GM18526 (cell line): ENCODE results near the gene DNAH7.

Source experiments
- POLR2A ChIP-seq: IDR thresholded peaks from 3 replicates; pipeline ENCODE4 v1.6.1; 2011; ENCODE audit not compliant: insufficient read length; ENCODE audit errors: extremely low read depth

DNAH7 gene

DNA sequence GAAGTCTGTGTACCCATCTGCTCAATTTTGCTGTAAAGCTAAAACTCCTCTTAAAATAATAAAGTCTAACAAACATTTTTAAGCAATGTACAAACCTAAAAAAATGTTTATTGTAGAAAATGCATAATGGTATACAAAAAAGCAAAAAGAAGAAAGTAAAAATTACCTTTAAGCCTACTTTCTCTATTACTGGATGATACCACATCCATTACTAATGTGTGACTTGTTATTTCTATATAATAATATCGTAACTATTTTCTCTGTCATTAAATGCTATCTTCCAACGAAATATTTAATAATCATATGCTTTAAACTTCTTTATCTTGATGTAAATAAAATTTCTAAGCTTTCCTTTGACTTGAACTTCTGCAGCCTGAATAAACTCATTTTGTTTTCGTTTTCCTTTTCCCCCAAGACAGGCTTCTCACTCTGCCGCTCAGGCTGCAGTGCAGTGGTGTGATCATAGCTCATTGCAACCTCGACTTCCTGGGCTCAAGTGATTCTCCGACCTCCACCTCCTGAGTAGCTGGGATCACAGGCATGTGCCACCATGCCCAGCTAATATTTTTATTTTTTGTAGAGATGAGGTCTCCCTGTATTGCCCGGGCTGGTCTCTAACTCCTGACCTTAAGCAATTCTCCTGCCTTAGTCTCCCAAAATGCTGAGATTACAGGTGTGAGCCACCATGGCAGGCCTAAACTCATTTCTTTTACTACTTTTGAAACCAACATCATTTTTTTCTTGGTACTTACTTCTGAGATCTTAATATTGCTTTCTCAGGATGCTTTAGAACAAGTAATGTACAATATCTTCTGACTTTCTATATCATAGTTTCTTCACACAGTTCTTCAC lies 18.1 kb upstream of the DNAH7 start:
- TF ChIP-seq POLR2A, result no peak

DNA sequence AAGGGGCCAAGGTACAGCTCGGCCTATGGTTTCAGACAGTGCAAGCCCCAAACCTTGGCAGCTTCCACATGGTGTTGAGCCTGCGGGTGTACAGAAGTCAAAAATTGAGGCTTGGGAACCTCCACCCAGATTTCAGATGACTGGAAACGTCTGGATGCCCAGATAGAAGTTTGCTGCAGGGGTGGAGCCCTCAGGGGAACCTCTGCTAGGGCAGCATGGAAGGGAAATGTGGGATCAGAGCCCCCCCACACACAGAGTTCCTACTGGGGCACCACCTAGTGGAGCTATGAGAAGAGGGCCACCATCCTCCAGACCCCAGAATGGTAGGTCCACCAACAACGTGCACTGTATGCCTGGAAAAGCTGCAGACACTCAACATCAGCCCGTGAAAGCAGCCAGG lies 15.0 kb upstream of the DNAH7 start:
- TF ChIP-seq POLR2A, result no peak

- TF ChIP-seq POLR2A, result no peak
Observed at GRCh38 chr2:196080526-196080925, 11.9 kb upstream of the DNAH7 start.

- no peak for TF ChIP-seq POLR2A
Observed at GRCh38 chr2:196079052-196079451, 10.4 kb upstream of the DNAH7 start.

DNA sequence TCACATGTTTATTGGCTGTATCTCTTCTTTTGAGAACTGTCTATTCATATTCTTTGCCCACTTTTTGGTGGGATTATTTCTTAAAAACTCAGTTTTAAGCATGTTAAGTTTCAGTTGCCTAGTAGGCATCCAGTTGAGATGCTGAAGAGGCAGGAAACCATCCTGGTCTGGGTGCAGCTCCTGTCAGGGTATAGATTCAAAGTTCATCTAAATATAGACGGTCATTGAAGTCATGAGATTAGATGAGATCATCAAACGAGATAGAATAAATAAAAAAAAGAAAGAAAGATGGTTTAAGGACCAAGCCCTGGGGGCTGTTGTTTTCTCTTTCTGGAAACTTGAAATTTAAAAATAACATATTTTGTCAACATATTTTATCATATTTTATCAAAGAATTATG lies 9.2 kb upstream of the DNAH7 start:
- no peak for TF ChIP-seq POLR2A

GRCh38 chr2:196076778-196077568 lies 8.3 kb upstream of the DNAH7 start:
- no peak for TF ChIP-seq POLR2A

DNA sequence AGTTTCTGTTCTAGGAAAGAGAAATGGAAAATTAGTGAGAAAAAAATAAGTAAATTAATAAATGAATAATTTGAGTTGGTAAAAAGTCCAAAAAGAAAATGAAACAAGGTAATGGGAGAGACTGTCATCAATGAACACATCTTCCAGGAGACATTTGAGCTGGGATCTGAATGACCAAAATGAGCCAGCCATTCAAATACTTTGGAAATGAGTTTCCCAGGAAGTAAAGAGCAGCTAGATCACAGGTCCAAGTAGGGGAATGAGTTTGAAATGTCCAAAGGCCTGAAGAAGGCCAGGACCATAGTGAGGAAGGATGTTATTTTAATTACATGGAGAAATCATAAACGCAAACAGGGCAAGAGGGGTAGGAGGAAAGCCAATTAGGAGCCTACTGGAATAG lies 6.6 kb upstream of the DNAH7 start:
- TF ChIP-seq POLR2A, result no peak

GRCh38 chr2:196074631-196075030 lies 6.0 kb upstream of the DNAH7 start:
- TF ChIP-seq POLR2A, result no peak

GRCh38 chr2:196073521-196073920 lies 4.9 kb upstream of the DNAH7 start:
- TF ChIP-seq POLR2A, result no peak

DNA sequence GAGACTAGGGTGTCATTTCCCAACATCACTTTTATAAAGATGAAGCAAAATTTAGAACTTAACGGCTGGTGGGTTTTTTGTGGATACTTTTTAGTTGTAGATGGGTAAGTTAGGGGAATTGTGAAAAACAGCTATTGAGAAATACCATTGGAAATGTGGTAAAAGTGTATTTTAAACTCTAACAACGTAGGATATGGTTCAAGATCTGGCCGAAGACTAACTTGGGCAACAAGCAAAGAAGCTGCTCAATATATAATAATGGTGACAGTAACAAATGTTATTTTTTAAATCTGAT lies 1.6 kb downstream of the DNAH7 start:
- TF ChIP-seq POLR2A, result no peak

DNA sequence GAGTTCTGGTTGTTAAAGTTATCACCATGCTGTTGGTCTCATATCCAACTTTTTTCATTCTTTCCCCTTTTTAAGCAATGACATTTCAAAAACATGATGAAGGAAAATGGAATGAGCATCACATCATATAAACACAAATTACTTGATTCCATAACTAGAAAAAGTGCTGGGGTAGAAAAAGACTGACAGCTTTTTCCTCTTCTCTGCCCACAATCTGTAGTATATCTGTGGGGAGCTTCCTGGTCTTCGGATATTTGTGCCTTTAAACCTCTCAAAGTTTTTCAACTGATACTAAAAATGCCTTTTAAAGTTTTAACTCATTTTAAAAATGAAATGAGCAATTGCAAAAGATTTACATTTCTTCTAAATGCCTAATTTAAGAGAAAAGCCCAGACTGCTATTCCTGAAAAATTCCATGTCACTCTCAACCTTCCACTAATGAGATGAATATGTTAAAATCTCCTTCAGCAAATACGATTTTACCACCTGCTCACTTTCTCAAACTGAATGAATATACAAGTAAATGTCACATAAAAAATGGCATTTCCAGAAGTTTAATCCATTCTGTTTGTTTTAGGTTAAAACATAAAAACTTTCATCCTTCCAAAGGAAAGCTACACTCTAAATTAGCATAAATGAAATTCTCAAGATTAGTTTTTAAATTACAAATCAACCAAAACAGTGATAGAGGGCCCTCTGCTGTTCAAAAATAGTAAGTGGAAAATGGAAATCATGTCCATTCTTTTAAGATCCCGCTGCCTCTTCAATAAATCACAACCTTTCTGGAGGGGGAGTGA lies 2.1 kb downstream of the DNAH7 start:
- no peak for TF ChIP-seq POLR2A

DNA sequence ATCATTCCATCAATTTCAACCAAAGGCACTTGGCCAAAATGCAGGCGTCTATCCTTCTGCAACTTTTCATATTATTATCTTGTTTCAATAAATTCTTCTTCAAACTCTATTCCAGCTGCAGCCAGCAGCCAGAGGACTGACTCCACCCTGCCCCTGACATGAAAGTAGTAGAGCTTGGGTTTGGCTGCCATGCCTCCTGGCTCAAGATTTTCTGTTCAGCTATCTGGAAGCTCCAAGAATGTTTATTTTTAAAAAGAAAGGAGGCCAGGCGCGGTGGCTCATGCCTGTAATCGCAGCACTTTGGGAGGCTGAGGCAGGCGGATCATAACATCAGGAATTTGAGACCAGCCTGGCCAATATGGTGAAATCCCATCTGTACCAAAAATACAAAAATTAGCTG lies 4.9 kb downstream of the DNAH7 start:
- no peak for TF ChIP-seq POLR2A

DNA sequence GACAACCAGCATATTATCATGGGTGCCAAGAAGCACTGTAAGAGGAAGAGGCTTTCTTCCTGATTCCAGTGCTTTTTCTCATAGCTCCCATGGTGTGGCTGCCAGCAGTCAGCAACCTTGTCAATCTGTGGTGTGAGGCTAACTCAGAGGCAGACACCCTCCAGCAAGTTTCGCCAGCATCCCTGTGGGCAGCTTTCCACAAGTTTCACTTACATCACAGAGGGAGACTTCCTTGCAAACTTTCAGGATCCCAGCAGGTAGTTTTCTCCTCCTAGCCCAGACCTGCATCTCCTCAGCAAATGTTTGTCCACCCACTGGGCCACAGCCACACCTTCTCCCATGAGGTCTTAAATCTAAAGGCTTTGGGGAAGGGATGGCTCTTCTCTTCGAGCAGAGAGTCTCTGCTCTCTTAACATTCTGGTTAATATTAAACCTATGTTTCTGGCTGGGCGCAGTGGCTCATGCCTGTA lies 9.1 kb downstream of the DNAH7 start:
- TF ChIP-seq POLR2A, result no peak

DNA sequence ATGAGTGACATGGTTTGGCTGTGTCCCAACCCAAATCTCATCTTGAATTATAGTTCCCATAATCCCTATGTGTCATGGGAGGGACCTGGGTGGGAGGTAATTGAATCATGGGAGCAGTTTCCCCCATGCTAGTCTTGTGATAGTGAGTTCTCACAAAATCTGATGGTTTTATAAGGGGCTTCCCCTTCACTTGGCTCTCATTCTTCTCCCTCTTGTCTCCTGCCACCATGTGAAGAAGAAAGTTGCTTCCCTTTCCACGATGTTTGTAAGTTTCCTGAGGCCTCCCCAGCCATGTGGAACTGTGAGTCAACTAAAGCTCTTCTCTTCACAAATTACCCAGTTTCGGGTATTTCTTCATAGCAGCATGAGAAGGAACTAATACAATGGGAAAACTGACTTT lies 14.0 kb downstream of the DNAH7 start:
- no peak for TF ChIP-seq POLR2A

DNA sequence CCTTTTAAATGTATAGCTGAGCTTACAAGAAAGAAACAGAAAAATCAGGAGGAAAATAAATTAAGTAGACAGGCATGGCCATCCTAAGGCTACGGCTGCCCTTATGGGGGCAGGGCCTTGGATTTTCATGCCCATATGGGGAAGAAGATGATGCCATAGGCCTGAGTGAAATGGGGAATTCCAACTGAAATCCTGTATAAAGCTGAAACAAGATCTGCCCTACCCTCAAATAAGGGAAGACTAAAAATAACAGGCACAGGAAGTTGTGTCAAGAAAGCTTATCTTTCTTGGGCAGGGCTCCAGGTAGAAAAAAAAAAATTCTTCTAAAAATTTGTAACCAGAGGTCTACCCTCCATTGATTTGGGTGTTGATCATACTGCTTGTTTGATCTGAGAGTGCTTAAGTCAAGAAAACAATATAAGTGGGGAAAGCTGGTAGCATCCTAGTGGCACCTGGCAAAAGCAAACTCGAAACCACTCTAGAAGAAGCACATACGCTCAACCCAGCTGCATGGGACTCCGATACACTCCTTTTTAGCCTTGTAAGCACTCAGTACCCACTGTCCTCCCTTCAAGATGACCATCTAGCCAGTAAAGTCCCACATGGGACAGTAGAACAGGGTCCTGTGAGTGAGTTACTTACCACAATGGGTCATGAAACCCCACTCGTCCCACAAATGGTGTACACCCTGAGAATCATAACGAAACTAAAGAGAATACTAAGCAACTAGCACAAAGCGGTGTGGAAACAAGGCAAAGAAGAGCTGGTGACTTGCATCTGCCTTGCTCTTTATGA lies 22.3 kb downstream of the DNAH7 start:
- TF ChIP-seq POLR2A, result no peak
